DOHH2 (cell line): Measurements from ENCODE around the gene ECT2L.

Experiments
- CTCF ChIP-seq: fragments of 200-600 bp; sonication (generic); IDR thresholded peaks from one replicate; pipeline ENCODE4 v1.5.1; 2014; ENCODE audit warnings: antibody characterized with exemption, mild to moderate bottlenecking, low read depth, low read length; ENCODE audit not compliant: poor library complexity, severe bottlenecking
- EZH2phosphoT487 ChIP-seq: fragments of 200-600 bp; sonication (generic); IDR thresholded peaks from 2 replicates; pipeline ENCODE4 v1.6.1; 2017; ENCODE audit warnings: borderline replicate concordance, mild to moderate bottlenecking, antibody characterized with exemption, low read length, moderate library complexity, mixed read lengths

DNA sequence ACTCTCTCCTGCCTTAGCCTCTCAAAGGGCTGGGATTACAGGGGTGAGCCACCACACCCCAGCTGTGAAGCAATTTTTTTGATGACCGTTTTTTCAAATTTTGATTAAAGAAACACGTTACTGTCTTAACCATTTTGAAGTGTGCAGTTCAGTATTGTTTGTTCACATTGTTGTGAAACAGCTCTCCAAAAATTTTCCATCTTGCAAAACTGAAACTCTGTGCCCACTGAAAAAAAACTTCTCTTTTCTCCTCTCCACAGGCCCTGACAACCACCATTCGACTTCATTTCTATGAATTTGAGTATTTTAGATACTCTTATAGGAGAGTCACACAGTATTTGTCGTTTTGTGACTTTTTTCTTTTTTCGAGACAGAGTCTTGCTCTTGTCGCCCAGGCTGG lies 53.9 kb downstream of the ECT2L start:
- TF ChIP-seq CTCF (no peak), EZH2phosphoT487 (no peak)
